IMR-90 (cell line): ENCODE data around the gene ZNF519. TPM values are rescaled to one million over a fixed set of nuclear protein-coding genes. Genes with fewer than 3 reads are reported as not detected.
"Not testable (repeated sequence)": the region's sequence is repeated elsewhere in the genome, so short reads cannot be mapped to it uniquely, and the experiment has no call there.

Experiments used
- ATAC-seq: fragments of 200-7000 bp; cut with Tn5 transposase; 2 replicates; pipeline ENCODE4 v1.9.1; 2020; ENCODE audit warnings: low read depth, mild to moderate bottlenecking, moderate library complexity
- Bru-seq: library from RNA; stranded (reverse); fragments of 400-500 nt; gene quantifications from one replicate; lab custom pipeline; 2021; lab: Mats Ljungman, UMichigan
- BruChase-seq, 2 experiments: library from RNA; stranded (reverse); fragments of 400-500 nt; gene quantifications; one replicate each; lab custom pipeline; 2021; lab: Mats Ljungman, UMichigan
- BruUV-seq: library from RNA; stranded (reverse); fragments of 400-500 nt; replicated peaks from 2 replicates; lab custom pipeline; 2021; lab: Mats Ljungman, UMichigan
- CTCF ChIA-PET: fragments of 300-600 bp; formaldehyde crosslinking; extraction: SDS; loops from one replicate; lab custom pipeline; 2021; ENCODE audit warnings: antibody characterized with exemption; lab: Yijun Ruan, JAX
- POLR2A ChIA-PET: fragments of 300-600 bp; sonication (Branson Sonifier 250); formaldehyde crosslinking; loops from one replicate; lab custom pipeline; 2022; ENCODE audit warnings: antibody characterized with exemption; ENCODE audit not compliant: unreplicated experiment; lab: Charles Lee
- DNase-seq: peaks from one replicate; pipeline ENCODE4 v3.0.0; 2013
- H2AFZ ChIP-seq: replicated peaks from 2 replicates; pipeline ENCODE3; 2013; ENCODE audit warnings: low read length, mild to moderate bottlenecking; ENCODE audit not compliant: poor library complexity
- H2AK5ac ChIP-seq: 2 replicates; pipeline ENCODE4 v1.6.1; 2013; ENCODE audit warnings: low read depth, low read length, inconsistent platforms
- H2AK9ac ChIP-seq: replicated peaks from 2 replicates; pipeline ENCODE3; 2013; ENCODE audit warnings: mild to moderate bottlenecking, low read depth, low read length, moderate library complexity; ENCODE audit not compliant: poor library complexity
- H2BK120ac ChIP-seq: 2 replicates; pipeline ENCODE4 v1.6.1; 2013; ENCODE audit warnings: low read depth, low read length, inconsistent platforms
- H2BK15ac ChIP-seq: 3 replicates; pipeline ENCODE4 v1.6.1; 2013; ENCODE audit warnings: low read depth, low read length, inconsistent platforms
- H2BK20ac ChIP-seq: 2 replicates; pipeline ENCODE4 v1.6.1; 2013; ENCODE audit warnings: low read depth, mild to moderate bottlenecking, inconsistent platforms, low read length, moderate library complexity
- H2BK5ac ChIP-seq: 2 replicates; pipeline ENCODE4 v1.6.1; 2013; ENCODE audit warnings: mild to moderate bottlenecking, low read depth, low read length, inconsistent platforms; ENCODE audit not compliant: poor library complexity, severe bottlenecking
- H3K14ac ChIP-seq: replicated peaks from 2 replicates; pipeline ENCODE4 v1.6.1; 2013; ENCODE audit warnings: low read depth, low read length, inconsistent platforms
- H3K18ac ChIP-seq: 2 replicates; pipeline ENCODE4 v1.6.1; 2013; ENCODE audit warnings: low read depth, low read length, control low read depth
- H3K23ac ChIP-seq: 2 replicates; pipeline ENCODE4 v1.6.1; 2013; ENCODE audit warnings: low read depth, low read length, inconsistent platforms
- H3K27ac ChIP-seq: 2 replicates; pipeline ENCODE4 v1.5.1; 2013; ENCODE audit warnings: mild to moderate bottlenecking, control low read depth, low read length; ENCODE audit not compliant: insufficient read depth
- H3K27me3 ChIP-seq: 2 replicates; pipeline ENCODE4 v1.6.1; 2013; ENCODE audit warnings: low read length; ENCODE audit not compliant: control insufficient read depth, insufficient read depth
- H3K36me3 ChIP-seq: 2 replicates; pipeline ENCODE4 v1.6.1; 2013; ENCODE audit warnings: low read length, mixed read lengths; ENCODE audit not compliant: control insufficient read depth, insufficient read depth
- H3K4ac ChIP-seq: 2 replicates; pipeline ENCODE4 v1.6.1; 2013; ENCODE audit warnings: low read depth, low read length, inconsistent platforms
- H3K4me1 ChIP-seq: 2 replicates; pipeline ENCODE4 v1.6.1; 2013; ENCODE audit warnings: low read length, mixed read lengths; ENCODE audit not compliant: control insufficient read depth, insufficient read depth
- H3K4me2 ChIP-seq: 2 replicates; pipeline ENCODE4 v1.6.1; 2013; ENCODE audit warnings: low read depth, mild to moderate bottlenecking, control low read depth, low read length, moderate library complexity
- H3K4me3 ChIP-seq: 2 replicates; pipeline ENCODE4 v1.5.1; 2013; ENCODE audit warnings: low read depth, mild to moderate bottlenecking, control low read depth, low read length, moderate library complexity; ENCODE audit not compliant: insufficient read depth
- H3K56ac ChIP-seq: 2 replicates; pipeline ENCODE4 v1.6.1; 2013; ENCODE audit warnings: low read length, inconsistent platforms; ENCODE audit not compliant: insufficient read depth; ENCODE audit errors: extremely low read depth
- H3K79me1 ChIP-seq, 2 experiments: 2 replicates each; pipeline ENCODE4 v1.6.1; 2013; ENCODE audit warnings: low read length in 2 of 2, inconsistent platforms in 1 of 2, low read depth in 1 of 2
- H3K9ac ChIP-seq: 2 replicates; pipeline ENCODE4 v1.6.1; 2013; ENCODE audit warnings: low read depth, low read length, control low read depth
- H3K9me1 ChIP-seq: 2 replicates; pipeline ENCODE4 v1.6.1; 2013; ENCODE audit warnings: low read length, inconsistent platforms; ENCODE audit not compliant: insufficient read depth
- H3K9me3 ChIP-seq: 2 replicates; pipeline ENCODE4 v1.6.1; 2013; ENCODE audit warnings: low read length; ENCODE audit not compliant: control insufficient read depth, insufficient read depth
- H4K20me1 ChIP-seq: 2 replicates; pipeline ENCODE4 v1.6.1; 2013; ENCODE audit warnings: low read length, inconsistent platforms; ENCODE audit not compliant: insufficient read depth
- H4K5ac ChIP-seq: 2 replicates; pipeline ENCODE4 v1.6.1; 2013; ENCODE audit warnings: mild to moderate bottlenecking, low read depth, low read length, control low read depth
- H4K8ac ChIP-seq, 2 experiments: 2 replicates each; pipeline ENCODE4 v1.6.1; 2013; ENCODE audit warnings: low read depth in 2 of 2, low read length in 2 of 2, control low read depth in 1 of 2, inconsistent platforms in 1 of 2
- H4K91ac ChIP-seq: 2 replicates; pipeline ENCODE4 v1.6.1; 2013; ENCODE audit warnings: low read depth, low read length, inconsistent platforms; ENCODE audit not compliant: insufficient read depth
- FOS ChIP-seq: fragments of 150-350 bp; IDR thresholded peaks from 2 replicates; pipeline ENCODE4 v1.6.1; 2016; ENCODE audit warnings: low read depth, low read length
- WGBS, 2 experiments: methylation state at CpG; one replicate each; pipeline versions ENCODE4 v1.1.5 to v1.1.7; 2013; ENCODE audit warnings: missing lambda C conversion rate in 2 of 2; ENCODE audit not compliant: insufficient read length in 1 of 2; ENCODE audit errors: extremely low coverage in 2 of 2; 5-methylcytosine and 5-hydroxymethylcytosine counted together
- dilution Hi-C: fragments of 300-500 bp; cut with HindIII; formaldehyde crosslinking; loops from one replicate; pipeline ENCODE4 v1.14.3; 2018; ENCODE audit warnings: low sequenced_read_pairs; ENCODE audit not compliant: unreplicated experiment
- in situ Hi-C: fragments of 300-500 bp; cut with MboI; formaldehyde crosslinking; loops from 3 replicates; pipeline ENCODE4 v1.14.3; 2019; ENCODE audit warnings: low sequenced_read_pairs, inconsistent platforms, mixed read lengths
- intact Hi-C: fragments of 100-400 bp; cut with micrococcal nuclease; formaldehyde crosslinking; loops from 2 replicates; pipeline ENCODE4 v1.10.0; 2022
- long read RNA-seq: library from polyadenylated mRNA; unstranded; transcript quantifications from one replicate; pipeline ENCODE4 v2.0.0, GENCODE V29; 2021; ENCODE audit not compliant: unreplicated experiment
- polyA plus RNA-seq, 3 experiments: library from polyadenylated mRNA; depleted of rRNA; stranded (reverse); fragments of >200 nt; gene quantifications; 2 replicates each; pipeline ENCODE4 v1.2.3, GENCODE V29; 2012; ENCODE audit warnings: low replicate concordance in 1 of 3
- total RNA-seq: library from RNA; depleted of rRNA; stranded (reverse); fragments of >200 nt; gene quantifications from 2 replicates; pipeline ENCODE4 v1.2.3, GENCODE V29; 2012; rRNA removed

The ZNF519 gene
- total RNA-seq (3.3 and 4.7 TPM in 2 replicates), polyA plus RNA-seq (2012; rRNA removed) (2.2 and 2.3 TPM in 2 replicates), Bru-seq, nascent RNA (percentile 53 among the genes with signal in this experiment), BruChase-seq, experiment 1, labeled RNA remaining after a 6-hour chase (percentile 53 among the genes with signal in this experiment), BruChase-seq, experiment 2, labeled RNA remaining after a 2-hour chase (percentile 65 among the genes with signal in this experiment)
- 0.45 and 1.3 TPM in 2 replicates for polyA plus RNA-seq (2012; cell fraction: cytosol; rRNA removed)
- polyA plus RNA-seq (2012; cell fraction: nucleus; rRNA removed; ENCODE audit: low replicate concordance), result 1.9 and 6.9 TPM in 2 replicates
- long read RNA-seq, partial matches to known transcripts, result 1 of 3 reads
- long read RNA-seq, other reads (novel, unspliced or antisense), result 1 of 3 reads

DNA sequence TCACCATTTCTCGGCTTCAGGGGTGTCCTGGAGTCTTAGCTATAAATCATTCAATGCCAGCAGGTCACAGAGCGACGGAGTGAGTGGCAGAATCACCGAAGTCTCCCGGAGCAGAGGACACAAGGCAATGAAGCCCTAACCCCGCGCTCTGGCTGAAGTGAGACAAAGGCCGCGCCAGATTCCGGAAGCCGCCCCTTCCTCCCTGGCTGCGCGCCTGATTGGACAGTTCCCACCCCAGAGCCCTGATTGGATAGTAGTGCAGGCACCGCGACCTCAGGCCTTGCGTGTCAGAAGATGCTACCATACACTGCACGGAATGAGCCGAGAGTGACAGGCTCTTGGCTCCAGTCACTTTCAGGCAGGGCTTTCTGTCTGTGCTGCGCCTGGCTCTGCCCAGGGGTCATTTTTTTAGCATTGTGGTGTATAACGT, at the start of gene ZNF519:
TSS of gene ZNF519 (minus strand) at position 165 of the 430 bp plus-strand sequence. CDS start at position 7, 158 bp downstream.
- CTCF ChIA-PET, H3K4me1 ChIP-seq, H3K18ac ChIP-seq, H4K20me1 ChIP-seq, POLR2A ChIA-PET, H2BK20ac ChIP-seq, H3K9me1 ChIP-seq, H2AK9ac ChIP-seq, in situ Hi-C loops, H3K79me1 ChIP-seq, H3K4ac ChIP-seq, H2BK15ac ChIP-seq, H2BK5ac ChIP-seq, H2BK120ac ChIP-seq, intact Hi-C loops, H4K91ac ChIP-seq, H2AK5ac ChIP-seq, dilution Hi-C loops, H3K14ac ChIP-seq, H3K23ac ChIP-seq, H3K36me3 ChIP-seq, H3K27ac ChIP-seq, H3K9me3 ChIP-seq, H3K27me3 ChIP-seq, BruUV-seq: not testable (repeated sequence)
- peak within 1 kb of the TSS; percentile 20; the same call in 1 of the 2 replicates for H4K5ac ChIP-seq
- peak within 1 kb of the TSS; percentile 15 to 61; a peak in 2 of 4 replicates for H4K8ac ChIP-seq
- peak within 1 kb of the TSS; percentile 83 for H3K4me2 ChIP-seq
- 0% methylated on average over 3 of the region's 20 CpGs; no CpG with 5 or more reads in 1 of the 2 experiments for WGBS, 2 experiments
- ATAC-seq (peak; percentile 100), DNase-seq (peak; percentile 96)
- TF ChIP-seq FOS, result peak; percentile 50; the same call in 1 of the 2 replicates
- H3K4me3 ChIP-seq, result peak within 1 kb of the TSS; percentile 80
- H3K9ac ChIP-seq, result peak within 1 kb of the TSS; percentile 47; the same call in 1 of the 2 replicates
- peak within 1 kb of the TSS; percentile 79 for H2AFZ ChIP-seq
- peak within 1 kb of the TSS; percentile 21; the same call in 1 of the 2 replicates for H3K56ac ChIP-seq
